Adrenal gland (tissue), 12 donors: ENCODE measurements around the gene SBF2. TPM values are rescaled to one million over a fixed set of nuclear protein-coding genes. Genes with fewer than 3 reads are reported as not detected.

Source experiments
- DNase-seq, 7 donors: peaks; one replicate each; pipeline ENCODE4 v3.0.0-alpha.2; 2019 to 2020
- H3K27ac ChIP-seq, 5 donors: fragments of 200-600 bp; sonication (generic) in 4 of 5; 1 replicate in 3 of 5; 2 replicates in 2 of 5; pipeline versions ENCODE4 v1.5.1 to v1.8.0; 2016 to 2020; ENCODE audit warnings: mild to moderate bottlenecking in 1 of 5
- H3K27me3 ChIP-seq: fragments of 200-600 bp; 2 replicates; pipeline ENCODE4 v1.8.0; 2021
- H3K36me3 ChIP-seq, 2 donors: fragments of 200-600 bp; replicated peaks in 1 of 2; 1 replicate in 1 of 2; 2 replicates in 1 of 2; pipeline versions ENCODE4 v1.5.1 to v1.8.0; 2018 to 2022
- H3K4me1 ChIP-seq, 2 donors: fragments of 200-600 bp; replicated peaks in 1 of 2; 1 replicate in 1 of 2; 2 replicates in 1 of 2; pipeline versions ENCODE4 v1.5.1 to v1.8.0; 2018 to 2021
- H3K4me3 ChIP-seq, 4 donors: fragments of 200-600 bp; sonication (generic) in 3 of 4; one replicate each; pipeline ENCODE4 v1.5.1; 2016 to 2018
- H3K9me3 ChIP-seq, 3 donors: fragments of 200-600 bp; sonication (generic) in 1 of 3; replicated peaks in 1 of 3; 1 replicate in 2 of 3; 2 replicates in 1 of 3; pipeline versions ENCODE4 v1.5.1 to v1.8.0; 2016 to 2021
- POLR2A ChIP-seq, 2 donors: fragments of 450-650 bp; IDR thresholded peaks; one replicate each; pipeline ENCODE4 v1.6.1; 2017; ENCODE audit warnings: antibody characterized with exemption in 2 of 2, mild to moderate bottlenecking in 2 of 2, moderate library complexity in 1 of 2
- WGBS, 4 donors: extraction: QIAGEN DNeasy Blood & Tissue Kit in 2 of 4; methylation state at CpG; one replicate each; pipeline versions ENCODE4 v1.1.5 to v1.1.7; 2013 to 2017; 5-methylcytosine and 5-hydroxymethylcytosine counted together
- intact Hi-C, 2 donors: fragments of 100-400 bp; cut with DNase I; formaldehyde crosslinking; loops; one replicate each; pipeline versions ENCODE4 v1.14.1 to v1.15.0; 2022 to 2023
- polyA plus RNA-seq, 3 donors: library from polyadenylated mRNA; stranded (reverse); fragments of 200-250 nt in 2 of 3; fragments of 350-450 nt in 1 of 3; fragmentation: Illumina TruSeq in 1 of 3; extraction: RNeasy Lipid Tissue Mini Kit (QIAGEN cat#74804) in 1 of 3; gene quantifications; one replicate each; pipeline ENCODE4 v1.2.3, GENCODE V29; 2013 to 2014
- total RNA-seq, 9 donors: library from RNA; depleted of rRNA in 4 of 9; stranded (reverse); fragments of >200 nt in 4 of 9; fragments of 120-200 nt in 1 of 9; fragmentation: NEBNext Ultra II Directional in 1 of 9; extraction: Animal tissue kit (Norgen Biotek cat#: 25700) in 1 of 9; gene quantifications; one replicate each; pipeline versions ENCODE4 v1.1.0 to v1.2.4, GENCODE V29; 2013 to 2023
- TF ChIP-seq, protein P1 (sequence below), 6 experiments: fragments of 450-650 bp in 4 of 6; fragments of 200-600 bp in 2 of 6; sonication (generic) in 1 of 6; IDR thresholded peaks; 1 replicate in 5 of 6; 2 replicates in 1 of 6; pipeline versions ENCODE4 v1.5.1 to v1.8.0; 2016 to 2021; ENCODE audit warnings: antibody characterized with exemption in 6 of 6, mild to moderate bottlenecking in 2 of 6, moderate library complexity in 1 of 6
- donor health status: healthy with polysubstance abuse.
- donor health status: Bipolar disorder and iron deficiency.
- donor health status: DM: yes; HTN: yes; CAD: no.
- donor health status: DM: no; HTN: no; CAD: no.
- donor health status: DM: no; HTN: no; CAD: no.
- donor health status: DM: yes; HTN: yes; CAD: no.

SBF2 gene
- total and polyA plus RNA-seq, 12 donors, result 12.5 to 66.7 (median 38.0) TPM

- no peak overlapping the region for H3K27ac ChIP-seq
- intact Hi-C loops, result no loop called here
- 26 to 45% (median 34%) methylated on average over 1 of the region's 1 CpG for WGBS, 4 donors
- H3K9me3 ChIP-seq, result no peaks in the 10 kb centered on the region
- TF ChIP-seq, protein P1, sequence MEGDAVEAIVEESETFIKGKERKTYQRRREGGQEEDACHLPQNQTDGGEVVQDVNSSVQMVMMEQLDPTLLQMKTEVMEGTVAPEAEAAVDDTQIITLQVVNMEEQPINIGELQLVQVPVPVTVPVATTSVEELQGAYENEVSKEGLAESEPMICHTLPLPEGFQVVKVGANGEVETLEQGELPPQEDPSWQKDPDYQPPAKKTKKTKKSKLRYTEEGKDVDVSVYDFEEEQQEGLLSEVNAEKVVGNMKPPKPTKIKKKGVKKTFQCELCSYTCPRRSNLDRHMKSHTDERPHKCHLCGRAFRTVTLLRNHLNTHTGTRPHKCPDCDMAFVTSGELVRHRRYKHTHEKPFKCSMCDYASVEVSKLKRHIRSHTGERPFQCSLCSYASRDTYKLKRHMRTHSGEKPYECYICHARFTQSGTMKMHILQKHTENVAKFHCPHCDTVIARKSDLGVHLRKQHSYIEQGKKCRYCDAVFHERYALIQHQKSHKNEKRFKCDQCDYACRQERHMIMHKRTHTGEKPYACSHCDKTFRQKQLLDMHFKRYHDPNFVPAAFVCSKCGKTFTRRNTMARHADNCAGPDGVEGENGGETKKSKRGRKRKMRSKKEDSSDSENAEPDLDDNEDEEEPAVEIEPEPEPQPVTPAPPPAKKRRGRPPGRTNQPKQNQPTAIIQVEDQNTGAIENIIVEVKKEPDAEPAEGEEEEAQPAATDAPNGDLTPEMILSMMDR (IDR thresholded peaks at IDR 0.05), result no peak
- no peak for TF ChIP-seq POLR2A (IDR thresholded peaks at IDR 0.05)
- peaks cover 35 to 60% of the 10 kb centered on the region in 2 donors for H3K4me1 ChIP-seq
- no peak for DNase-seq
- H3K36me3 ChIP-seq, result no peaks in the 10 kb centered on the region
- H3K4me3 ChIP-seq, result no peak overlapping the region
- H3K27me3 ChIP-seq, result no peaks in the 10 kb centered on the region
These were observed 29.8 kb upstream of the SBF2 start for GRCh38 chr11:10323793-10324170.

DNA sequence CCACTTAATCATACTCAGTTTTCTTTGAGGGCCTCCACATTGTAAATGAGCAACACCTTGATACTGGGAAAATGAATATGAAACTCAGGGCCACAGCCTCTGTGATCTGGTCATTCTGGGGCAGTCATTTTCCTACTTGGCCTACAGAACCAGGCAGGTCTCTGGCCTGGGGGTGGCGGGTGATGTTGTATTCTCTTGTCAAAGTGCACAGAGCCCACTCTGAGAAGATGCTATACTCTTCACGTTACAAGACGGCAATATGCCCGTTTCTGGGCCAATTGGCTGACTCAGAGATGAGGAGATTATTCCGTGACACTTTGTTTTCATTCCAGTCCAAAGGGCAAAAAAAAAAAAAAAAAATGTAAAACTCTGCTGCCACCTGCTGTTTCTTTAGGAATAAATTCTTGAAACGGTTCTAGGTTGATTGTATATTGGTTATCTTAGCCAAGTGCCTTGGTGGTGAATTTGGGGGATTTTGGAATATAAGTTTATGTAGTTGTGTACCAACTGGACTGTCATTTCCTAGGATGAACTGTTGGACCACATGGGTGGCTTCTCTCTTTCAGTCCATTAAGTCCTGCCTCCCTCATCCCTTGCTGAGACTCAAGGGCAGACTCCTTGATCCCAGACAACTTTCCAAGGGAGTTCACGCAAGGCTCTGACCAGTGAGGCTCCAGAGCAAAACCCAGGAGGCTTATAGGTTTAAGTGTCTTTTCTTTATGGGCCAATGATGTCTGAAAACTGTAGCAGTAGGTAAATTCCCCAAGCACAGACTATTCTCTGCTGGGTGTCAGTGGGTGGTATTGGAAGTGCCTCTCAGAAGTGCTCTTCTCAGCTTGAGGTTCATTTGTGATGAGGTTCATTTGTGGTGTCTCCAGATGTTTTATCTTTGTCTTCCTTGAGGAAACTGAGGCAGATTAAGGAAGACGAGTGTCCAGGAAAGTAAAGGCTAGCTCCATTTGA is 29.1 kb upstream of the SBF2 start:
- no peaks in the 10 kb centered on the region for H3K9me3 ChIP-seq
- intact Hi-C loops, result no loop called here
- WGBS, 4 donors, result 19 to 26% (median 24%) methylated on average over 8 of the region's 8 CpGs
- TF ChIP-seq, protein P1 (IDR thresholded peaks at IDR 0.05), result peak; percentile 22 to 84 (median 66)
- no peak for TF ChIP-seq POLR2A (IDR thresholded peaks at IDR 0.05)
- no peak overlapping the region for H3K4me3 ChIP-seq
- peaks cover 28 to 54% of the 10 kb centered on the region in 2 donors for H3K4me1 ChIP-seq
- H3K27me3 ChIP-seq, result no peaks in the 10 kb centered on the region
- peak; percentile 69 to 89 (median 77) for DNase-seq
- peak overlapping the region in 2 of 5 donors; percentile 57 to 58 for H3K27ac ChIP-seq
- H3K36me3 ChIP-seq, result no peaks in the 10 kb centered on the region

- Histone ChIP-seq H3K4me1 (peaks cover 21 to 47% of the 10 kb centered on the region in 2 donors), H3K27ac (peak overlapping the region in 2 of 5 donors; percentile 57 to 58), H3K4me3 (no peak overlapping the region), H3K9me3 (no peaks in the 10 kb centered on the region), H3K27me3 (no peaks in the 10 kb centered on the region), H3K36me3 (no peaks in the 10 kb centered on the region)
- intact Hi-C loops, result no loop called here
- no peak for DNase-seq
- no peak for TF ChIP-seq POLR2A (IDR thresholded peaks at IDR 0.05)
- TF ChIP-seq, protein P1 (IDR thresholded peaks at IDR 0.05), result no peak
- WGBS, 4 donors, result 56 to 84% (median 71%) methylated on average over 2 of the region's 2 CpGs
These were observed 28.4 kb upstream of the SBF2 start for GRCh38 chr11:10322401-10322800.

- H3K9me3 ChIP-seq, result no peaks in the 10 kb centered on the region
- WGBS, 4 donors, result 87 to 95% (median 91%) methylated on average over 4 of the region's 4 CpGs
- peaks cover 7 to 32% of the 10 kb centered on the region in 2 donors for H3K4me1 ChIP-seq
- intact Hi-C loops, result no loop called here
- H3K27me3 ChIP-seq, result no peaks in the 10 kb centered on the region
- DNase-seq, result no peak
- H3K27ac ChIP-seq, result no peak overlapping the region
- no peak for TF ChIP-seq POLR2A (IDR thresholded peaks at IDR 0.05)
- TF ChIP-seq, protein P1 (IDR thresholded peaks at IDR 0.05), result no peak
- H3K36me3 ChIP-seq, result no peaks in the 10 kb centered on the region
- H3K4me3 ChIP-seq, result no peak overlapping the region
These were observed 26.9 kb upstream of the SBF2 start for GRCh38 chr11:10320736-10321465.
